HepG2 (cell line): Measurements from ENCODE around the gene DZANK1. TPM values are rescaled to one million over a fixed set of nuclear protein-coding genes. Genes with fewer than 3 reads are reported as not detected.
A peak's percentile ranks its signal among the peaks of the same experiment; 100 is the strongest.

Experiments used
- BORCS8-MEF2B ChIP-seq: sonication (generic); formaldehyde crosslinking; IDR thresholded peaks from 2 replicates; pipeline ENCODE4 v1.8.0; 2022; ENCODE audit warnings: mild to moderate bottlenecking, missing genetic modification reagents
- NCOA5 ChIP-seq: sonication (generic); formaldehyde crosslinking; IDR thresholded peaks from 2 replicates; pipeline ENCODE4 v1.4.0; 2020; ENCODE audit warnings: missing genetic modification reagents
- RFX3 ChIP-seq: IDR thresholded peaks from 2 replicates; pipeline ENCODE4 v1.6.1; 2016; ENCODE audit warnings: missing biosample characterization, missing genetic modification reagents
- UBTF ChIP-seq: sonication (generic); formaldehyde crosslinking; IDR thresholded peaks from 2 replicates; pipeline ENCODE4 v1.4.0; 2020; ENCODE audit warnings: mild to moderate bottlenecking, missing genetic modification reagents
- USF2 ChIP-seq, 2 experiments: sonication (generic) in 1 of 2; formaldehyde crosslinking in 1 of 2; IDR thresholded peaks; 2 replicates each; pipeline versions ENCODE4 v1.5.1 to v1.6.1; 2011 to 2020; ENCODE audit warnings: borderline replicate concordance in 1 of 2, low read depth in 1 of 2, low read length in 1 of 2, mild to moderate bottlenecking in 1 of 2, missing genetic modification reagents in 1 of 2, moderate library complexity in 1 of 2
- WIZ ChIP-seq: sonication (generic); formaldehyde crosslinking; IDR thresholded peaks from 2 replicates; pipeline ENCODE4 v1.5.1; 2020; ENCODE audit warnings: mild to moderate bottlenecking, missing genetic modification reagents
- ZBTB20 ChIP-seq: sonication (generic); formaldehyde crosslinking; IDR thresholded peaks from 2 replicates; pipeline ENCODE4 v1.8.1; 2023; ENCODE audit warnings: missing genetic modification reagents, low read depth, mild to moderate bottlenecking, borderline replicate concordance
- ZNF275 ChIP-seq: sonication (generic); formaldehyde crosslinking; IDR thresholded peaks from 2 replicates; pipeline ENCODE4 v1.8.0; 2022; ENCODE audit warnings: missing genetic modification reagents, mild to moderate bottlenecking, inconsistent platforms, borderline replicate concordance
- ZNF609 ChIP-seq: sonication (generic); formaldehyde crosslinking; IDR thresholded peaks from 2 replicates; pipeline ENCODE4 v1.4.0; 2020; ENCODE audit warnings: mild to moderate bottlenecking, missing genetic modification reagents, borderline replicate concordance
- ZNF761 ChIP-seq: sonication (generic); formaldehyde crosslinking; conservative IDR thresholded peaks from 2 replicates; pipeline ENCODE4 v1.4.0; 2020; ENCODE audit warnings: mild to moderate bottlenecking, missing genetic modification reagents
- polyA plus RNA-seq, 8 experiments: library from polyadenylated mRNA; depleted of rRNA in 3 of 8; stranded (reverse) in 7 of 8; unstranded in 1 of 8; fragments of >200 nt; fragmentation: Illumina TruSeq in 4 of 8; extraction: Trizol in 4 of 8; gene quantifications; 2 replicates each; pipeline versions ENCODE4 v1.2.1 to v1.2.3, GENCODE V29; 2011 to 2016; ENCODE audit warnings: low read depth in 4 of 8, missing spikeins in 1 of 8, mixed read lengths in 1 of 8; ENCODE audit not compliant: insufficient read depth in 1 of 8
- total RNA-seq, 5 experiments: library from RNA; depleted of rRNA; stranded (reverse); fragments of >200 nt; fragmentation: Illumina TruSeq; extraction: Trizol; gene quantifications; 2 replicates each; pipeline ENCODE4 v1.2.3, GENCODE V29; 2016; ENCODE audit warnings: low read depth in 1 of 5

DZANK1 gene
- total and polyA plus RNA-seq, 2 of the 13 experiments (the other 11 are each of a cell fraction or from before 2014, with no cell fraction given) = 1.6 to 3.2 TPM

DNA sequence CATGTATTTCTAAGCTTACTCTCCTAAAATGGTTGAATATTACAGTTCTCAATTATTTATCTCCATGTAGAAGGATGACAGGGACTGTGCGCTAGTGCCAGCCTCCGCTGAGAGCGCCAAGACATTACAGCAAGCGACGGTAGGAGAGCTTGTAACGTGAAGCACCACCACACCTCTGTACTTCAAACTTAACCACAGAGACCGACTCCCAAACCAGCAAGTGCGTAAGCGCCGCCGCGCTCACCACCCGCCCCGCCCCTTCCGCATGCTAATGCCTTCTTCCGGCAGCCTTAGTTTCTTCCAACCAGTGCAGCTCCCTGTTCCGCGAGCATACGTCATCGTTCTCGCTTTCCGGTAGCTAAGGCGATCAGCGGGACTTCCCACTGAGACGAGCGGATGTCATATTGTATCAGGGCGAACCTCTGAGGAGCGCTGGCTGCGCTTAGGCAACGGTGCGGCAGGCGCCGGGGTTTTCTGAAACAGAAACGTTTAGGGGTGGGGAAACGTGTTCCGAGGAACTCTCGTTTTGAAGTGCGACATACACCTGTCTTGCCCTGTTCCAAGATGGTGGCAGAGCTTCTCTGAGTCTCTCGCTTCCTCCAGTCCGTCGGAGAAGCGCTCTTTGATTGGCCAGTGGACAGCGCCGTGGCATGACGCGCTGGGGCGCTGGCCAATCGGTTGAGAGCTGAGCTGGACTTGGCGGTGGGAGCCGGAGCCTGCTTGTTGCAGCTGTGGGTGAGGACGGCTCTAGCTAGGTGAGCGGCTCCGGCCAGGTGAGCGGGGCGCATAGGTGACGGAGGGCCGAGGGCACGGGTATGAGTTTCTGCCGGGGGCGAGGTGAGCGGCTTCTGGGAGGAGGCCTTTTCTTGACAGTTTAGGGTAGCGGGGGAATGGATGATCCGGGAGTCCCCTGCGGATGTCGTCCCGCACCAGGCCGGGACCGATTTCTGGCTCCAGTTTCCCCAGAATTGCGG, 40.7 kb upstream of the DZANK1 start, which contains the start of gene SEC23B (continued):
- TF ChIP-seq ZNF275 (CRISPR knock-in tag) (peak; percentile 80; the same call in 1 of the 2 replicates), ZNF761 (CRISPR knock-in tag) (peak; percentile 84), WIZ (CRISPR knock-in tag) (peak; percentile 90; the same call in 1 of the 2 replicates), NCOA5 (CRISPR knock-in tag) (no peak), ZBTB20 (CRISPR knock-in tag) (peak; percentile 93), BORCS8-MEF2B (peak; percentile 88), USF2 (IDR thresholded peaks at IDR 0.05; ENCODE audit: low read depth, low read length) (0 out of 2 replicates have a peak, but pooled peaks have one; percentile 1), USF2 (CRISPR knock-in tag; IDR thresholded peaks at IDR 0.05; ENCODE audit: borderline replicate concordance) (no peak; the same call in 1 of the 2 replicates), ZNF609 (CRISPR knock-in tag) (peak; percentile 16; the same call in 1 of the 2 replicates), UBTF (CRISPR knock-in tag) (peak; percentile 68), RFX3 (peak; percentile 56)
